ENCODE results near the gene EFCAB13. TPM values are rescaled to one million over a fixed set of nuclear protein-coding genes. Genes with fewer than 3 reads are reported as not detected.

Gene EFCAB13
- total RNA-seq, 1 experiment from 2014 or later, result 7.1 TPM

DNA sequence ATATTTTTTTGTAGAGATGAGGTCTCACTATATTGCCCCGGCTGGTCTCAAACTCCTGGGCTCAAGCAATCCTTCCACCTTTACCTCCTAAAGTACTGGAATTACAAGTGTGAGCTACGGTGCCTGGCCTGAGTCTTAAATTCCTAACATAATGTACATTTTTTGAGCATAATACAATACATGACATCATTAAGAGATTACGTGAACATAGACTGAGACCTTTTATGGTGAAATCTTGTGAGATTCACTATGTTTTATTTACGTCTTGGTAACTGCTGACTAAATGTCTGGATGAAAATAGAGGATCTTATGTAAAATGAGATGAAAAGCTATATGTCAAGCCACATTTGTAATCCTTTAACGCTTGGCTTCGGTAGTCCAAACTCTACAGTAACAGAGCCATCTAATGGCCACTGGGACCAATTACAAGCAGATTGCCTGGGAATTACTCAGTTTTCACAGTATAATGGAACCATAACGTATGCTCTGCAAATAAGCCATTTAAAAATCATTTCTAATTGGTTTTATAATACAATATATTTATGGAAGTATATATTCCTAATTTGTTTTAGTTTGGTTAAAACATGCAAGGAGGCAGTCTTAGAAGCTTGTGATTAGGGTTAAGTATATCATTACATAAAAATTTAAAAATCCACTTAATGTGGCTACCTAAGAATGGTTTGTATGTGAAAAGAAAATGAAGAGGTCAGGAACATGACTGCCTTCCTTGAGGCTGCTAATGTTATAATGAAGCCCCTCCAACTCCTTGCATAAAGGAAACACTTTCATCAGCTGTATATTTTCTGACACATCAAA lies 8.1 kb upstream of the EFCAB13 start:
- ChIA-PET CTCF (interaction anchor here (0.6 kb wide), 1 partner anchor 112 kb away, joined by 3 read pairs; no protein-coding TSS in a partner anchor), POLR2A (no interaction called here)

DNA sequence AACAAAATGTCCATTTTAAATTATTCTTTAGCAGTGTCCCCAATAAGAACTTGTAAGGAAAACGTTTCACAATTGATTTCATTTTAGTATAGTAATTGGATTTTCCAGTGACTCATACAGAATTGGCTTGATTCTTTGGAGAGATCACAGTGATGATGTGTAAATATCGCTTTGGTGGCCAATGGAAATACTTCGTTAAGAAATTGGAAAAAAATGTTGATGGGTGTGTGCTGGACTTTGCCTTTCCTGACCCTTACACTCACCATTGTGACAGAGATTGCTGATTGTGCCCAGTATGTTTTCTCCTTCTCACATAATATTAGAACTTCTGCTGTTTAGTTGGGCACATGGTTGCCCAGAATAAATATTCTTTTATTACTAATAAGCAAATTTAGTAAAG lies 7.4 kb upstream of the EFCAB13 start:
- DNase-seq (ENCODE audit: low read depth, low spot score) (no peak), ATAC-seq (no peak)
- BruUV-seq (replicated peaks), result no TSS peak
- Histone ChIP-seq H3K36me3 (ENCODE audit: control insufficient read depth, insufficient read depth, low read length) (no peaks in the 10 kb centered on the region), H3K27ac (ENCODE audit: low read length) (no peak overlapping the region; the same call in 1 of the 2 replicates), H3K4me1 (ENCODE audit: control insufficient read depth, insufficient read depth, low read length) (peaks cover 10% of the 10 kb centered on the region), H3K9me3 (ENCODE audit: control insufficient read depth, insufficient read depth, low read depth, low read length) (no peaks in the 10 kb centered on the region), H3K4me3 (ENCODE audit: low read depth in 2 of 2, low read length in 2 of 2) (no peak overlapping the region), H3K27me3 (ENCODE audit: control insufficient read depth, insufficient read depth, low read length) (no peaks in the 10 kb centered on the region)
- ChIA-PET CTCF (no interaction called here), POLR2A (no interaction called here)
- in situ Hi-C loops (cut with HindIII; ENCODE audit: low pct_unique_long_range_greater_than_20kb, low sequenced_read_pairs) (no loop called here), intact Hi-C loops (cut with micrococcal nuclease; ENCODE audit: unreplicated experiment) (no loop called here)
- no peak for TF ChIP-seq SIN3A (IDR thresholded peaks at IDR 0.05; ENCODE audit: borderline replicate concordance, insufficient read depth, low read depth, low read length)
- TF ChIP-seq, protein P1, sequence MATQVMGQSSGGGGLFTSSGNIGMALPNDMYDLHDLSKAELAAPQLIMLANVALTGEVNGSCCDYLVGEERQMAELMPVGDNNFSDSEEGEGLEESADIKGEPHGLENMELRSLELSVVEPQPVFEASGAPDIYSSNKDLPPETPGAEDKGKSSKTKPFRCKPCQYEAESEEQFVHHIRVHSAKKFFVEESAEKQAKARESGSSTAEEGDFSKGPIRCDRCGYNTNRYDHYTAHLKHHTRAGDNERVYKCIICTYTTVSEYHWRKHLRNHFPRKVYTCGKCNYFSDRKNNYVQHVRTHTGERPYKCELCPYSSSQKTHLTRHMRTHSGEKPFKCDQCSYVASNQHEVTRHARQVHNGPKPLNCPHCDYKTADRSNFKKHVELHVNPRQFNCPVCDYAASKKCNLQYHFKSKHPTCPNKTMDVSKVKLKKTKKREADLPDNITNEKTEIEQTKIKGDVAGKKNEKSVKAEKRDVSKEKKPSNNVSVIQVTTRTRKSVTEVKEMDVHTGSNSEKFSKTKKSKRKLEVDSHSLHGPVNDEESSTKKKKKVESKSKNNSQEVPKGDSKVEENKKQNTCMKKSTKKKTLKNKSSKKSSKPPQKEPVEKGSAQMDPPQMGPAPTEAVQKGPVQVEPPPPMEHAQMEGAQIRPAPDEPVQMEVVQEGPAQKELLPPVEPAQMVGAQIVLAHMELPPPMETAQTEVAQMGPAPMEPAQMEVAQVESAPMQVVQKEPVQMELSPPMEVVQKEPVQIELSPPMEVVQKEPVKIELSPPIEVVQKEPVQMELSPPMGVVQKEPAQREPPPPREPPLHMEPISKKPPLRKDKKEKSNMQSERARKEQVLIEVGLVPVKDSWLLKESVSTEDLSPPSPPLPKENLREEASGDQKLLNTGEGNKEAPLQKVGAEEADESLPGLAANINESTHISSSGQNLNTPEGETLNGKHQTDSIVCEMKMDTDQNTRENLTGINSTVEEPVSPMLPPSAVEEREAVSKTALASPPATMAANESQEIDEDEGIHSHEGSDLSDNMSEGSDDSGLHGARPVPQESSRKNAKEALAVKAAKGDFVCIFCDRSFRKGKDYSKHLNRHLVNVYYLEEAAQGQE (IDR thresholded peaks at IDR 0.05; ENCODE audit: insufficient read depth in 1 of 2, low read depth in 2 of 2, low read length in 1 of 2), result no peak

More for the DNA sequence above, 8.1 kb upstream of the EFCAB13 start:
- Histone ChIP-seq H3K4me3 (ENCODE audit: low read depth in 2 of 2, low read length in 2 of 2) (no peak overlapping the region), H3K4me1 (ENCODE audit: control insufficient read depth, insufficient read depth, low read length) (peaks cover 10% of the 10 kb centered on the region), H3K9me3 (ENCODE audit: control insufficient read depth, insufficient read depth, low read depth, low read length) (no peaks in the 10 kb centered on the region), H3K36me3 (ENCODE audit: control insufficient read depth, insufficient read depth, low read length) (no peaks in the 10 kb centered on the region), H3K27ac (ENCODE audit: low read length) (peak overlapping the region; percentile 73; the same call in 1 of the 2 replicates), H3K27me3 (ENCODE audit: control insufficient read depth, insufficient read depth, low read length) (no peaks in the 10 kb centered on the region)
- BruUV-seq (replicated peaks), result no TSS peak
- in situ Hi-C loops (cut with HindIII; ENCODE audit: low pct_unique_long_range_greater_than_20kb, low sequenced_read_pairs), result no loop called here
- TF ChIP-seq CTCF (IDR thresholded peaks at IDR 0.05), result peak; percentile 68; the same call in 1 of the 2 replicates
- TF ChIP-seq SIN3A (IDR thresholded peaks at IDR 0.05; ENCODE audit: borderline replicate concordance, insufficient read depth, low read depth, low read length), result no peak
- peak; percentile 84 for ATAC-seq
- intact Hi-C loops (cut with micrococcal nuclease; ENCODE audit: unreplicated experiment), result loop anchor here (2.0 kb wide), 1 partner anchor 85 kb away; no protein-coding TSS in a partner anchor
- DNase-seq (ENCODE audit: low read depth, low spot score), result peak; percentile 56

DNA sequence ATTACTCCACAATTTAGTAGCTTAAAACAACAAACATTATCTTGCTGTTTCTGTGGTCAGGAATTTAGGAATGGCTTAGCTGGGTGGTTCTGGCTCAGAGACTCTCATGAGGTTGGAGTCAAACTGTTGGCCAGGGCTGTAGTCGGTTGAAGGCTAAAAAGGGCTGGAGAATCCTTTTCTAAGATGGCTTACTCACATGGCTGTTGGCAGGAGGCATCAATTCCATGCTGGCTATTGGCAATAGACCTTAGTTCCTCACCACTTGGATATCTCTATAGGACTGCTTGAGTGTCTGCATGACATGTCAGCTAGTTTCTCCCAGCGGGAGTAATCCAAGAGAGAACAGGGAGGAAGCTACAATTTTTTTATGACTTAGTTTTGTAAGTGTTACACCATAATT lies 6.6 kb upstream of the EFCAB13 start:
- no TSS peak for BruUV-seq (replicated peaks)
- no peak for DNase-seq (ENCODE audit: low read depth, low spot score)
- no peak overlapping the region for H3K4me3 ChIP-seq (ENCODE audit: low read depth in 2 of 2, low read length in 2 of 2)
- H3K4me1 ChIP-seq (ENCODE audit: control insufficient read depth, insufficient read depth, low read length), result peaks cover 10% of the 10 kb centered on the region
- intact Hi-C loops (cut with micrococcal nuclease; ENCODE audit: unreplicated experiment) (no loop called here), in situ Hi-C loops (cut with HindIII; ENCODE audit: low pct_unique_long_range_greater_than_20kb, low sequenced_read_pairs) (no loop called here)
- H3K36me3 ChIP-seq (ENCODE audit: control insufficient read depth, insufficient read depth, low read length), result no peaks in the 10 kb centered on the region
- ChIA-PET CTCF (no interaction called here), POLR2A (no interaction called here)
- H3K9me3 ChIP-seq (ENCODE audit: control insufficient read depth, insufficient read depth, low read depth, low read length), result no peaks in the 10 kb centered on the region
- TF ChIP-seq, protein P1 (IDR thresholded peaks at IDR 0.05; ENCODE audit: insufficient read depth in 1 of 2, low read depth in 2 of 2, low read length in 1 of 2), result no peak
- no peak for TF ChIP-seq SIN3A (IDR thresholded peaks at IDR 0.05; ENCODE audit: borderline replicate concordance, insufficient read depth, low read depth, low read length)
- no peak for TF ChIP-seq POLR2AphosphoS5 (IDR thresholded peaks at IDR 0.05; ENCODE audit: low read depth, low read length)
- TF ChIP-seq TCF7L2 (IDR thresholded peaks at IDR 0.05; ENCODE audit: low read depth, low read length), result no peak
- TF ChIP-seq CTCF (IDR thresholded peaks at IDR 0.05), result no peak
- no peaks in the 10 kb centered on the region for H3K27me3 ChIP-seq (ENCODE audit: control insufficient read depth, insufficient read depth, low read length)
- ATAC-seq, result no peak
- H3K27ac ChIP-seq (ENCODE audit: low read length), result no peak overlapping the region
